ENCODE results near the gene VIP.
"Not testable (repeated sequence)": the region's sequence is repeated elsewhere in the genome, so short reads cannot be mapped to it uniquely, and the experiment has no call there.

VIP gene

DNA sequence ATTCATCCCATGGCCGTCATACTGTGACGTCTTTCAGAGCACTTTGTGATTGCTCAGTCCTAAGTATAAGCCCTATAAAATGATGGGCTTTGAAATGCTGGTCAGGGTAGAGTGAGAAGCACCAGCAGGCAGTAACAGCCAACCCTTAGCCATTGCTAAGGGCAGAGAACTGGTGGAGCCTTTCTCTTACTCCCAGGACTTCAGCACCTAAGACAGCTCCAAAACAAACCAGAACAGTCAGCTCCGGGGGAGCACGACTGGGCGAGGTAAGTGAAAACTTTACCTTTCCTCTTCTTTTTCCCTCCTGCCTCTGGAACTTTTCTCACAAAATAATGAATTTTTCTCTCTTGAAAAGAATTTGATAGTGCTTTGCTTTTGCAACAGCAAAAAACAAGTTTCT is at the start of gene VIP:
Gene VIP, plus strand, starts transcription at position 104 of the 400 bp plus-strand sequence. CDS start 1,381 bp downstream, outside the sequence.
- Mint-ChIP-seq H3K27me3 (ENCODE audit: low read depth) (no peaks in the 10 kb centered on the region), H3K4me1 (ENCODE audit: low read depth) (no peaks in the 10 kb centered on the region), H3K36me3 (ENCODE audit: low read depth) (no peaks in the 10 kb centered on the region), H3K9me3 (no peaks in the 10 kb centered on the region), H3K27ac (no peak within 1 kb of the TSS), H3K4me3 (no peak within 1 kb of the TSS)
- DNase-seq (ENCODE audit: low spot score), result no peak

DNA sequence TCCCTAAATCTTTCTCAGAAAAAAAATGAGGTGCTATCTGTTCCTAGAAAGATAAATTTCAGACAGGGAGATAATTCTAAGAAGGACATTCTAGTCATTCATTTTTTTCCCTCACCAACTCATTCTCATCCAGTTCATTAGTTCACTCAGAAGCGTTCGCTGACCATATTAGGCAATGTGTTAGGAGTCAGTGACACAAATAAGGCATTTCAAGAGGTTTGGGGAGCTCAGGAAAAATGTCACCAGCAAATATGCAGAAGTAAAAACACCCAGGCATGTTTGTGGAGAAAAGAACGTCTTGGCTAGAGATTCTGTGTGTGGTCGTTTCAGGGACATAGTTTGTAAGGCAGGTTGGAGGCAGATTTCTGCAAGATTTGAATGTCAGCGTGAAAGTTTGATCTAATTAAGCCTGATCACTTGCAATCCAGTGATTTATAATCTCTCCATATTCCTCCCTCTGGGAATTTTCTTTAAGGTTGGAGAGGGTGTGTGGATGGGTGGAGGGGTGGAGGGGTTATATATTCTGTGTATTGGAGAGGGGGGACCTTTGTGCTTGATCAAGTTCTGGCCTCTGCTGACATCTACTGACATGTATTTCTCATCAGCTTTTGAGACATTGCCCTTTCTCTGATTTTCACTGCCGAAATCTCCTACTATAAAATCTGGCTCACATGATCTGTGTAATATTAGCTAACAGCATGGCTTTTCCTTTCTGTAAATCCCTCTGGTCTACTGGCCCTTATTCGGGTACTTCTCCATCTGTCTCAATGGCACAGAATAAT is 49.3 kb upstream of the VIP start:
- no peak overlapping the region for H3K27ac Mint-ChIP-seq
- H3K36me3 Mint-ChIP-seq (ENCODE audit: low read depth), result no peaks in the 10 kb centered on the region
- peaks cover 12% of the 10 kb centered on the region for H3K27me3 Mint-ChIP-seq (ENCODE audit: low read depth)
- no peak overlapping the region for H3K4me3 Mint-ChIP-seq
- DNase-seq (ENCODE audit: low spot score), result no peak
- H3K4me1 Mint-ChIP-seq (ENCODE audit: low read depth), result no peaks in the 10 kb centered on the region
- H3K9me3 Mint-ChIP-seq, result no peaks in the 10 kb centered on the region

DNA sequence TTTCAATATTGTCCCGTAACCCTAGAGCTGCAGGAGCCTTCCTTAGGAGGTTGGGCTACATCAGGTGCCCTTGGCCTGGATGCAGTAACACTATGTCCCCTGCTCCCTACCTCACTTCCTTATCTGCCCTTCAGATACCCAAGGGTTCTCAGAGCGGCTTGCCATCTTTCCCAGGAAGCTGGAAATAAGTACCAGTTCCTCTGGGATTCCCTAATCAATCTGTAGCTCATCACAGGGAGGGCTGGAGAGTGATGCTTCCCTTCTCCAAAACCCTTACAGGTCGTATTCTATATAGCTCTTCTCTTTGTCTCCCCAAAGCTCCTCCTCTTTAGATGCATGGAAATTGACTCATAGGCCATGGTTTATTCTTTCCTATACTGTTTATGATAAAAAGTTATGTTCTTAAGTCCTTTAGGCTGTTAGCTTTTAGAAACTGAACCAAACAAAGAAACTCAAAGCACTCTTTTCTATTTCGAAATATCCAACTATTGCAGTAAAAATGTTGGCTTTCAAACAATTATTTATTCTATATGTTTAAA is 48.7 kb upstream of the VIP start:
- Mint-ChIP-seq H3K36me3 (ENCODE audit: low read depth) (no peaks in the 10 kb centered on the region), H3K27me3 (ENCODE audit: low read depth) (peaks cover 12% of the 10 kb centered on the region), H3K4me1 (ENCODE audit: low read depth) (no peaks in the 10 kb centered on the region), H3K27ac (no peak overlapping the region), H3K9me3 (no peaks in the 10 kb centered on the region), H3K4me3 (no peak overlapping the region)
- no peak for DNase-seq (ENCODE audit: low spot score)

DNA sequence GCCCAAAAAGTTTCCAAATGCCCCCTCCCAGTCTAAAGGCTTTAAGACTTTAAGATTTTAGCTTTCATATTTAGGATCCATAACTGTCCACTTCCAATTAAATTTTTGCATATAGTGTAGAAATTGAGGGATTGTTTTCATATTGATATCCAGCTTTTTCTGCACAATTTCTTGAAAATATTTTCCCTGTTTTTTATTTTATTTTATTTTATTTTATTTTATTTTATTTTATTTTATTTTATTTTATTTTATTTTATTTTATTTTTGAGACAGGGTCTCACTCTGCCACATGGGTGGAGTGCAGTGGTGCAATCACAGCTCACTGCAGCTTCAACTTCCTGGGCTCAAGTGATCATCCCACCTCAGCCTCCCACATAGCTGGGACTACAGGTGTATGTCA is 46.8 kb upstream of the VIP start:
- not testable (repeated sequence) for H3K4me1 Mint-ChIP-seq (ENCODE audit: low read depth); H3K36me3 Mint-ChIP-seq (ENCODE audit: low read depth); H3K27me3 Mint-ChIP-seq (ENCODE audit: low read depth); DNase-seq (ENCODE audit: low spot score); H3K9me3 Mint-ChIP-seq; H3K27ac Mint-ChIP-seq; H3K4me3 Mint-ChIP-seq

DNA sequence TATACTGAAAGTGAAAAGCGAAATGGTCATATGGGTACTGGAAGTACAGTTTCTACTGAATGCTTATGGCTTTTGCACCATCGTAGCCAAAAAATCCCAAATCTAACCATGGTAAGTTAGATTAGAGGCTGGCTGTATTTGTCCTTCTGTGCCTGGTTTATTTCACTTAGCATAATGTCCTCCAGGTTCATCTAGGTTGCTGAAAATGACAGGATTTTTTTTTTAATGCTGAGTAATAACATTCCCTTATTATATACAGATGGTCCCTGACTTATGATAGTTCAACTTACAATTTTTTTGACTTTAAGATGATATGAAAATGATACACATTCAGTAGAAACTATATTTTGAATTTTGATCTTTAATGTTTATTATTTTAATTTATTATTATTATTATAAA is 45.3 kb upstream of the VIP start:
- H3K27me3 Mint-ChIP-seq (ENCODE audit: low read depth), result peaks cover 5% of the 10 kb centered on the region
- H3K36me3 Mint-ChIP-seq (ENCODE audit: low read depth), result no peaks in the 10 kb centered on the region
- no peak overlapping the region for H3K4me3 Mint-ChIP-seq
- no peaks in the 10 kb centered on the region for H3K4me1 Mint-ChIP-seq (ENCODE audit: low read depth)
- DNase-seq (ENCODE audit: low spot score), result no peak
- no peak overlapping the region for H3K27ac Mint-ChIP-seq
- H3K9me3 Mint-ChIP-seq, result no peaks in the 10 kb centered on the region

DNA sequence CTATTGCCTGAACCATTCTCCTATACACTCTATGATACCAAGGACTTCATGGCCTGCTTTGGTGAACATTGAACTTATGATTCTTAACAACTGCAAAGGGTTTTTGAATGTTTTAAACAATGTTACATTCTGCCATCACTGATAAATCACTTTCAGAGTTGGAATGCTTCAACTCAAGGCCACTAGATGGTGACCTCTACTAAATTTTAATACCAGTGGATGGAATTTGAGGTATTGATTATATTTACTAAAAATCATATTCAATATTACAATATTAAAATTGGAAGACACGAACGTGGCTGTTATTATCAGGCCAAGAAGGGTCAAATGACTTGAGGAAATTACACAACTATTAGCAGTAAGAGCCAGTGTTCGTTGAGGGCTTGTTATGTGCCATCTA is 34.3 kb upstream of the VIP start:
- no peak for DNase-seq (ENCODE audit: low spot score)
- no peak overlapping the region for H3K4me3 Mint-ChIP-seq
- H3K27me3 Mint-ChIP-seq (ENCODE audit: low read depth), result no peaks in the 10 kb centered on the region
- peaks cover 5% of the 10 kb centered on the region for H3K9me3 Mint-ChIP-seq
- H3K27ac Mint-ChIP-seq, result no peak overlapping the region
- no peaks in the 10 kb centered on the region for H3K36me3 Mint-ChIP-seq (ENCODE audit: low read depth)
- no peaks in the 10 kb centered on the region for H3K4me1 Mint-ChIP-seq (ENCODE audit: low read depth)

DNA sequence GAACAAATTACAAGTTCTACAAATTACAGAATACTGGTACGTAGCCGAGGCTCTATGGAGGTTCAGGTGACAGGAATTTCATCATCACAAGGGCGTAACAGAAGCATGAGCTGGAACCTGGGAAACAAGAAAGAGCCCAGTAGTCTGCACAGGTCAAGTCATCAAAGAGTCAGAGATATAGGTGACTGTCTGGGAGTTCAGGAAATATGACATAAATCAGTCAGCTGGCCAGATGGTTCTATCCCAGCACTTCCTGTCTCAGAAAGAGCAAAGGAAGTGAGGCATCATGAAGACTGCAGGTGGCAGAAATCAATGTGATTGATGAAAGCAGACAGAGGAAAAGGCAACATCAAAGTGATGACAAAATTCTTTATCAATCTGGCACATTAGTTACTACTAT is 29.6 kb upstream of the VIP start:
- H3K9me3 Mint-ChIP-seq, result no peaks in the 10 kb centered on the region
- no peak for DNase-seq (ENCODE audit: low spot score)
- no peaks in the 10 kb centered on the region for H3K4me1 Mint-ChIP-seq (ENCODE audit: low read depth)
- no peaks in the 10 kb centered on the region for H3K36me3 Mint-ChIP-seq (ENCODE audit: low read depth)
- H3K27me3 Mint-ChIP-seq (ENCODE audit: low read depth), result no peaks in the 10 kb centered on the region
- H3K27ac Mint-ChIP-seq, result no peak overlapping the region
- H3K4me3 Mint-ChIP-seq, result no peak overlapping the region

DNA sequence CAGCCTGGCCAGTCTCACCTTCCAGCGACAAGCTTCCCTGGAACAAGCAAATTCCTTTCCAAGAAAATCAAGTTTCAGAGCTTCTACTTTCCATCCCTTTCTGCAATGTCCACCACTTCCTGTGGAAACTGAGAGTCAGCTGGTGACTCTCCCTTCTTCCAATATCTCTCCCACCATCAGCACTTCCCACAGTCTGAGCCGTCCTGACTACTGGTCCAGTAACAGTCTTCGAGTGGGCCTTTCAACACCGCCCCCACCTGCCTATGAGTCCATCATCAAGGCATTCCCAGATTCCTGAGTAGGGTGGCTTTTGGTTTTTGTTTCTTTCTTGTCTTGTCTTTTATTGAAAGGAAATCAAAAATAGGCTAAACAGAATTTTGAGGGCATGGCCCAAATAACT is 28.6 kb upstream of the VIP start:
- Mint-ChIP-seq H3K9me3 (no peaks in the 10 kb centered on the region), H3K36me3 (ENCODE audit: low read depth) (no peaks in the 10 kb centered on the region), H3K27me3 (ENCODE audit: low read depth) (no peaks in the 10 kb centered on the region), H3K4me1 (ENCODE audit: low read depth) (no peaks in the 10 kb centered on the region), H3K4me3 (no peak overlapping the region), H3K27ac (no peak overlapping the region)
- no peak for DNase-seq (ENCODE audit: low spot score)

DNA sequence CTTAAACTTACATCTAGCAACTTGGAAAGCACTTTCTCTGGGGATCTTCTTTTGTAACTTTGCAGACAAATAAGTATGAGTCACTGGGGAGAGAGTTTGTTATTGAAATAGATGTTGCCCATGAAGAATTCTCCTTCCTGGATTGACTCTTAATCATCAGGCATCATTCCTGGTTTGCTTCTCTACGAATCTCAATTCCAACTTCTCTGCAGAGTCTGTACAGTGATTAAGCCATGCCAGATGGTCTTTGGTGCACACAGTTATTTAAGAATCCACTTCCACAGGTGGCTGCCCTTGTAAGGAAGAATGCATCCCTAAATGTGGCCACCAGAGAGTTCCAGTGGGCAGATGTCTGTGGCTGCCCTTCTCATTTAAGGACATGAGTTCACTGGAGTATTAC is 27.2 kb upstream of the VIP start:
- no peaks in the 10 kb centered on the region for H3K9me3 Mint-ChIP-seq
- H3K4me1 Mint-ChIP-seq (ENCODE audit: low read depth), result no peaks in the 10 kb centered on the region
- H3K27ac Mint-ChIP-seq, result no peak overlapping the region
- H3K27me3 Mint-ChIP-seq (ENCODE audit: low read depth), result no peaks in the 10 kb centered on the region
- H3K4me3 Mint-ChIP-seq, result no peak overlapping the region
- no peaks in the 10 kb centered on the region for H3K36me3 Mint-ChIP-seq (ENCODE audit: low read depth)
- DNase-seq (ENCODE audit: low spot score), result no peak

DNA sequence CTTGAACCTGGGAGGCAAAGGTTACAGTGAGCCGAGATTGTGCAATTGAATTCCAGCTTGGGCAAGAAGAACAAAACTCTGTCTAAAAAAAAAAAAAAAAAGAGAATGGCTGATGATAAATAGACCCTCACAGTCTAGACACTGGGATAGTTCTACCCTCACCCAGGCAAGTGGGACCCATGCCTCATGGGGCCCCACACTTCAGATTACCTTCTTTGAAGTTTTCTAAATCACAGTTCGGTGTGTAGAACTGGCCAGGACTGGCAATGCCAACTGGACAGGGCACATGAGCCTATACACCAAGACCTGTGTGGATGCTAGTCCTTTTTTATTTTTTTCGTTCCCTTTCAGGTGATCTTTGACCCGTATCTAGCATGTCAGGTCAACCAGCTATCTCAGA is 24.3 kb upstream of the VIP start:
- H3K4me3 Mint-ChIP-seq, result no peak overlapping the region
- no peaks in the 10 kb centered on the region for H3K36me3 Mint-ChIP-seq (ENCODE audit: low read depth)
- no peaks in the 10 kb centered on the region for H3K27me3 Mint-ChIP-seq (ENCODE audit: low read depth)
- no peaks in the 10 kb centered on the region for H3K9me3 Mint-ChIP-seq
- DNase-seq (ENCODE audit: low spot score), result no peak
- no peak overlapping the region for H3K27ac Mint-ChIP-seq
- no peaks in the 10 kb centered on the region for H3K4me1 Mint-ChIP-seq (ENCODE audit: low read depth)

DNA sequence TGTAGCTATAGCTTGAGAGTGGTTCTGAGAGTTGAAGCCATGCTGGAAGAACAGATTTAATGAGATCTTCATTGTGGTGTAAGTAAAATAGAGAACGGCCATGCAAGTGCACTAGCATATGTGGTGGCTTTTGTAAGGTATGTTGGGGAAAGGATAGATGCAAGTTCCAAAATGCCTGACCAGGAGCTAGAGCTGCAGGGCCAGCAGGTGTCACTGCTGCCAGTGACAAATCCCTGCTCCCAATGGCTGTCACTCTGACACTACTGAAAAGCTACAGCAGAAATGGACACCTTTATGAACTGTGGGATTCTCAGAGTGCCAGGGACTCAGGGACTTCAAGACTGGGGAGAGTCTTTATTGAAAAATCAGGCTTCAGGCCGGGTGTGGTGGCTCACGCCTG is 23.1 kb upstream of the VIP start:
- Mint-ChIP-seq H3K27ac (no peak overlapping the region), H3K36me3 (ENCODE audit: low read depth) (no peaks in the 10 kb centered on the region), H3K27me3 (ENCODE audit: low read depth) (no peaks in the 10 kb centered on the region), H3K4me1 (ENCODE audit: low read depth) (no peaks in the 10 kb centered on the region), H3K9me3 (no peaks in the 10 kb centered on the region), H3K4me3 (no peak overlapping the region)
- no peak for DNase-seq (ENCODE audit: low spot score)

DNA sequence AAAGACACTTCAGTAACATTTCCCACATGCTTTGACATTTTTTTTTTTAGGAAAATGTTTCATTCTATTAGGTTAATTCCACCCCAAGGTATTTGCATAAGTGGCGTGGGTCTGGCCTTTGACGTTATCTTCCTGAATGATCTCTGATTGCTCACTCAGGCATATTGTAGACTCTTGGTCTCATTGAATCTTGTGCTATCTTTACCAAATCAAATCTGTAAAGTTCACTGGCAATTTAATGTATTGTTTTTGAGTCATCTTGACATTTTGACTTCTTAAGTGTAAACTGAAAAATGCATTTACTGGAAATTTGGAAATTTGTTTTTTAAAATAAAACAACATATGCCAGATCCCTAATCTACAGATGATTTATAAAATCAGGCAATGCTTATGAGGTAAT is 16.0 kb upstream of the VIP start:
- H3K27ac Mint-ChIP-seq, result no peak overlapping the region
- H3K27me3 Mint-ChIP-seq (ENCODE audit: low read depth), result no peaks in the 10 kb centered on the region
- H3K9me3 Mint-ChIP-seq, result no peaks in the 10 kb centered on the region
- no peaks in the 10 kb centered on the region for H3K4me1 Mint-ChIP-seq (ENCODE audit: low read depth)
- no peak overlapping the region for H3K4me3 Mint-ChIP-seq
- no peaks in the 10 kb centered on the region for H3K36me3 Mint-ChIP-seq (ENCODE audit: low read depth)
- no peak for DNase-seq (ENCODE audit: low spot score)

DNA sequence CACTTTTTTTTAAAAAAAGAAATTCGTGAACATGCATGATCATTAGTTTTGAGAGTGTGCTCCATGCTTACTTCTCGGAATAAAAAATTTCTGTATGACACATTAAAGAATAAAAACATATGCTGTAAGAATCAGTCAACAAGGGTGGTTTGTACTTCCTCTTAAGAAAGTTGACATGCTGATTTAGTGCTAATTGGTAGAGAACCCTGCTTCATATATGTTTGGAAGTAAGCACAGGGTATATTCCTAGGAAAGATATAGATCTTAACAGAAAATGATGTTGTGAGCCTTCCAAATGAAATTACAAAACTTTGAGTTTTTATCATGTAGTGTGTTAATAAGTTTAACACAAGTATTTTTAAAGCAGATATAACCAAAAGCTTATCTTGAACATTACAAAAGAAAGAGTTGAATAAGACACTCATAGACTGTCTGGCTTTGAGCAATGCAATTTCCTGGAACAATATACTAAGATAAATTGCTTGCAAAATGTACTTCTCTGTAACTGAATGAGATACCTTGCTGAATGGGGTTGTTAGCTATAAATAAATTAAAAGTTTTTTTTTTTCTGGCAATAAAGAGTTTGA is 13.8 kb upstream of the VIP start:
- DNase-seq (ENCODE audit: low spot score), result no peak
- H3K36me3 Mint-ChIP-seq (ENCODE audit: low read depth), result no peaks in the 10 kb centered on the region
- H3K9me3 Mint-ChIP-seq, result no peaks in the 10 kb centered on the region
- no peaks in the 10 kb centered on the region for H3K4me1 Mint-ChIP-seq (ENCODE audit: low read depth)
- no peaks in the 10 kb centered on the region for H3K27me3 Mint-ChIP-seq (ENCODE audit: low read depth)
- no peak overlapping the region for H3K27ac Mint-ChIP-seq
- H3K4me3 Mint-ChIP-seq, result no peak overlapping the region

DNA sequence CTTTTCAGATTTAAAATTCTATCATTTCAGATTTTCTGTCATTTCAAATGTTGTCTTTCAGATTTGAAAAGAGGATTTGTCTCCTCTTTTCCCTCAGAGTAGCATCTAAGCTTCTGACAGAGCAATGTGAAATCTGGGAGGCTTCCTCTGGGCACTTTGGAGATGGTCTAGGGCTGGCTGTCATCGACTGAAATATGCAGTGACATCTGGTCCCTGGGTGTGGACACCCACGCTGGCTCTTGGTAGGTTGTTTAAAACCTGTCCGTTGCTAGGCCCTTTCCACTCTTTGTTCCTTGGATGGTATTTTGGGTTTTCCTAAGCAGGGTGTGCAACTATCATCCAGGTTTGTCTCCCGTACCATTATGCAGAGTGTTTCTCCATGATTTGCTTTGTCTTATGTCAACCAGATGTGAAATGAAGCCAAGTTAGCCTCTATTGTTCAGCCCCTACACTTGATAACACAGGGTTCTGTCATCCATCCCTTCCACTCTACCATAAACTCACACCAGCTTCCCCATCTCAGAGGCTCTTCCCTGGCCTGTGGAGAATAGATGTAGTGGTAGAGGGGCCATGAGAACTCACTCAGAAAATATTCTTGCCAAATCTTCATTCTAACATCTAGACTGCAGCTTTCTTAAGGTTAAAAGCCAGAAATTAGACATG is 5.0 kb upstream of the VIP start:
- Mint-ChIP-seq H3K27me3 (ENCODE audit: low read depth) (no peaks in the 10 kb centered on the region), H3K36me3 (ENCODE audit: low read depth) (no peaks in the 10 kb centered on the region), H3K9me3 (no peaks in the 10 kb centered on the region), H3K4me1 (ENCODE audit: low read depth) (no peaks in the 10 kb centered on the region), H3K27ac (no peak overlapping the region), H3K4me3 (no peak overlapping the region)
- no peak for DNase-seq (ENCODE audit: low spot score)
